HG03520 (cell line): ENCODE data around the gene ATP13A2.

Source experiments
- ATAC-seq: cut with Tn5 transposase; IDR thresholded peaks from one replicate; pipeline ENCODE4 v1.9.1; 2021; ENCODE audit warnings: mild to moderate bottlenecking, moderate library complexity; ENCODE audit not compliant: unreplicated experiment

The ATP13A2 gene

DNA sequence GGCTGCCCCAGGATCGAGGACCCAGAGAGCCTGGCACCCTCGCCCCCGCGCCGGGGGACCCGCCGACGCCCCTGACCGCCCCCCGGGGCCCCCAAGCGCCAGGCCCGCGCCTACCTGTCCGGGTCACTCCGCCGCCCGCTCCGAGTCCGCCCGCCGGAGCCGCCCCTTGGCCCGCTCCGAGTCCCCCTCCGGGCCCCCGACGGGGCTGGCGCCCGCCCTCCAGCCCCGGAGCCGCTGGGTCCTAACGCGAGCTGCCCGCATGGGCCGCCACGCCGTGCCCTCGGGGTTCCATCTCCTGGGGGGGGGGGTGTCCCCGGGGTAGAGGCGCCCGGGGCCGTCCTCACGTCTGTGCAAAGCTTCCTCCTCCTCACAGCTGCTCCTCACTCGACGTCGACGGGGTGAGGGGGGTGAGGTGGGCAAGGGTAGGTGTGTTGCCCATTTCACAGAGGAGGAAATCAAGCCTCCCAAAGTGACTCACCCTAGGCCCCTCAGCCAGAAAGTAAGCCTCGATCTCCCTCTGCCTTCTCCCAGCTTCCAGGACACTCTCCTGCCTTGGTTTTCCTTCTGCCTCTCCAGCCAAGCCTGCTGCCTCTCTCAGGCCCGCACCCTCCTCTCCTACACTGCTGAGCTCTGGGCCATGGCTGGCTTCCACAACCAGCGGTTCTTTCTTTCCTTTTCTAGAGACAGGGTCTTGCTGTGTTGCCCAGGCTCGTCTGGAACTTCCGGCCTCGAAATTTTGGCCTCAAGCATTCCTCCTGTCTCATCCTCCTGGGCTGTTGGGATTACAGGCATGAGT is 31.1 kb downstream of the ATP13A2 start, which contains the start of gene MFAP2:
Gene MFAP2 (minus strand): TSS at position 148 of the 796 bp plus-strand sequence. CDS start 2,347 bp downstream, outside the sequence.
- ATAC-seq: no peak

DNA sequence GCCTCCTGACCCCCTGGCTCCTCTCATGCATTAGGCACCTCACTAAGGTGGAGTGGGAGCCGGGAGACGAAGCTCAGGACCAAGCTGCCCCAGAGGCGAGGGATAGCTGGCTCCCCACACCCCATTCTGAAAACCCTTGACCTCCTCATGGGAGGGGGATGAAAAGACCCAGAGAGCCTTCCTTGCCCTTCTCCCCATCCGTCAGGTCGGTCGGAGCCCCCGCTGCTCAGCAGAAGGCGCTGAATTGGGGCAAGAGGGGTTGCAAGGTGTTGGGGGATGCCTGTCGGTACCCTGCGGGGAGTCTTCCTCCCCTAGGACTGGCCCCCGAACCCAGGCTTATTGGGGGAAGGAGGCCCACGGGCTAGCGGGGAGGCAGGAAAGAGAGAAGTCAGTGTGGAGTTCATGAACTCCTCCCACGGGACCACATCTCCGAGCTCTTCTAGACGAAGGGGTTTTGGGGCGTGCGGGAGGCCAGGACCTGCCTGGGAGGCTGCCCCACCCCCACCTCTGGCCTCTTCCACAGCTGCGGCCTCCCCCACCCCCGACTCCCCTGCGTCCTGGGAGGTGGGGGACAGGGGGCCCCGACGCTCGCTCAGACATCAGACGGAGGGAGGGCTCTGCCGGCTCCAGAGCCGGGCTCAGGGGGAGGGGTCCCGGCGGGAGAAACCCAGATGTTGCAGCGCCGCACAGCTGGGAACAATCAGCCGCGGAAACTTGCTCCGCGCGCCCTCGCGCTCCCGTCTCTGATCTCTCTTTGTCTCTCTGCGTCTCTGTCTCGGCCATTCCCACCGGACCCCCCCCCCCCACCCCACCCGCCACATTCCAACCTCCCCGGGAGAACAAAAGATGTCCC is 32.0 kb downstream of the ATP13A2 start:
- ATAC-seq: no peak

DNA sequence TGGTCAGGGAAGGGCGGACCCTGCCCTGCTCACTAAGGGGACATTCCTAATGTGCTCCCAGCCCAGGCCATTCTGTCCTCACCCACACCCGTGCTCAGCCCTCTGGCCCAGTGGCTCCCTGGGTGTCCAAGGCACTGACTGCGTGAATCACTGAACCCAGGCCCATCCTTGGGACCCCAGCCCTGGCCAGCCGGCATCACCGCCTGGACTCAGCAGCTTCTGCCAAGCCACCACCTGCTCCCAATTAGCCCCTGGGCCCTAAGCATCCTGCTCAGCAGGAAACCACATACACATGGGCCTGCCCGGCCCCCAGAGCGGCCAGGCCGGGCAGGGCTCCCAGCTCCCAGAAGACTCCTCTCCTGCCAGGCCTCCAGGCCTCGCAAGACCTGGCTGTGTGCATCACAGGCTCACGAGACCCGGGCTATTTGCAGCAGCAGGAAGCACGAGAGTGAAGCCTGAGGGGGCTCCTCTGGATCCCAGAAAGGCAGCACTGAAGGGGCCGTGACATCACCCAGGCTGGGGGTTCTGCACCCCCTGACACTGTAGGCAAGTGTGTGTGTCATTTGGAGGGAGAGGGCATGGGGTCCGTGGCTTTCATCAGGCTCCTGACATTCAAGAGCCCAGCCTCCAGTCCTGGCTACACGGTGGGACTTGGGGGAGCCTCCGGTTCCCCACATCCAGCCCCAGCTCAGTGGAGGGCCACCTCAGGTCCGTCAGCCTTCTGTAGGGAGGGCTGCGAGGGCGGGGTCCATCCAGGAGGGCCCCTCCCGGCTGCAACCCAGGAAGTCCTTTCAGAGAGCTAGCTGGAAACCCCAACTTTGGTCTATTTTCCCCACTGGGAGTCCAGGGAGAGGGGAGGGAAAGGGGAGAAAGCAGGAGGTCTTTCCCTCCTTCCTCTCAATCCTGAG is 32.9 kb downstream of the ATP13A2 start:
- ATAC-seq: no peak

DNA sequence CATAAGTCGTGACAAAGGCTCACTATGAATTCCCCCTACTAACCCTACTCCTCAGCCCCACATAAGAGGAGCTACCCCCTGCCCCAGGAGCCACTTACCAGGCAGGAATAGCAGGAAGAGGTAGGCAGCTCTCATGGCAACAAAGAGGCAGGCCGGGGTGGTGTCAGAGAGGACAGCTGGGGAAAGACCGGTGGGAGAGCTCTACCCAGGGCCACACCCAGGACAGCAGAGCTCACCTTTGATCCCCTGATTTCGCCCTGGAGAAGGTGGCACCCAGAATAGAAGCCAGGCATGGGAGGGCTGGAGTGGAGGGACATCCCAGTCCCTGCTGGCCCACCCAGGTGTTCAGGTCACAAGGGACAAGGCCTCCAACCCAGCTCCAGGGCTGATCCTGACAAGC is 33.6 kb downstream of the ATP13A2 start:
- ATAC-seq: no peak

DNA sequence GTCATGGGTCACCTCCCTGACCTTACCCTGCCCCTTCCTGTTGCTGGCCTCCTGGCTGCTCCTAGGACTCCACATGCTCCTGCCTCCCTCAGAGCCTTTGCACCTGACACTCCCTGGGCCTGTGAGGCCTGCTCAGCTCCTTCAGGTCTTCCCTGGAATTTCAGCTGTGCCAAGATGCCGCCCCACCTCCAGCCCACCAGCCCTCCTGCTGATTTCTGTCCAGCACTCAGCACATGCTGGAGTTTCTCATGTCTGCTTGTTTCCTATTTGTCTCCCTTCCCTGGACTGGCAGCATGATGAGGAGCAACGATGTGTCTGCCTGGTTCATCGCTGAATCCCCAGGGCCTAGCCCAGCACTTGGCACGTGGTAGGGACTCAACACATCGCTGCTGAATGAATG is 34.4 kb downstream of the ATP13A2 start:
- ATAC-seq: no peak

- ATAC-seq: no peak
These were observed 34.8 kb downstream of the ATP13A2 start for GRCh38 chr1:16976966-16977365.

DNA sequence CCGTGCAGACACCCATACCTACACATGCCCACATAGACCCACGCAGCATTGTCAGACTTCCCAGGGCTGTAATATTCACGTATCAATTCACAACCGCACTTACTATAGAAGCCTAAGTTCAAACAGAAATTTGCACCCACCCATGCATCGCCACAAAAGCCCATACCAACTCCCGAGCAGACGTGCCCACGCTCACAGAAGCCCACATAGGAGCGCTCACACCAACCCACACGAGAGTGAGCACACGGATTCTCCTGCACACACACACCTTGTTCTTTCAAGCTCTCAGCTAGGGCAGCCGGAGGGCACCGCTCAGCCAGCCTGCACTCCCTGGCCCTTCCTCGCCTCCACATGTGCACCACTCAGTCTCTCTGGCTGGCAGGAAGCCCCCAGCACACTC is 35.9 kb downstream of the ATP13A2 start:
- no peak for ATAC-seq

DNA sequence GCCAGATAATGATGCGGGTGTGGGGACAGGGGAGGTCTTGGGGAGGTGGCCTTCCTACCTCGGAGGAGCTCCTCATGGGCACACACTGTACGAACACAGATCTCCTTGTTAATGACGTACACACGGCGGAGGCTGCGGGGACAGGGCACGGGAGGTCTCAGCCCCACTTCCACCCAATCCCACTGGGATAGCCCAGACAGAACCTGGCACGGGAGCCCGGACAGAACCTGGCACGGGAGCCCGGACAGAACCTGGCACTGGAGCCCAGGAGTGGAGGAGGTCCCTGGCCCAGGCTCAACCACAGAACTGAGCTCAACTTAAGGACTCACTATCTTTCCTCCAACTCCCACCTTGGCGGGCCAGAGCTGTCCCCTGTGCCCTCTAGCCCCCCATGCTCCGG is 36.5 kb downstream of the ATP13A2 start:
- ATAC-seq: no peak

GRCh38 chr1:16973215-16973614 is 38.5 kb downstream of the ATP13A2 start:
- no peak for ATAC-seq

GRCh38 chr1:16972189-16972895 is 39.4 kb downstream of the ATP13A2 start:
- no peak for ATAC-seq

DNA sequence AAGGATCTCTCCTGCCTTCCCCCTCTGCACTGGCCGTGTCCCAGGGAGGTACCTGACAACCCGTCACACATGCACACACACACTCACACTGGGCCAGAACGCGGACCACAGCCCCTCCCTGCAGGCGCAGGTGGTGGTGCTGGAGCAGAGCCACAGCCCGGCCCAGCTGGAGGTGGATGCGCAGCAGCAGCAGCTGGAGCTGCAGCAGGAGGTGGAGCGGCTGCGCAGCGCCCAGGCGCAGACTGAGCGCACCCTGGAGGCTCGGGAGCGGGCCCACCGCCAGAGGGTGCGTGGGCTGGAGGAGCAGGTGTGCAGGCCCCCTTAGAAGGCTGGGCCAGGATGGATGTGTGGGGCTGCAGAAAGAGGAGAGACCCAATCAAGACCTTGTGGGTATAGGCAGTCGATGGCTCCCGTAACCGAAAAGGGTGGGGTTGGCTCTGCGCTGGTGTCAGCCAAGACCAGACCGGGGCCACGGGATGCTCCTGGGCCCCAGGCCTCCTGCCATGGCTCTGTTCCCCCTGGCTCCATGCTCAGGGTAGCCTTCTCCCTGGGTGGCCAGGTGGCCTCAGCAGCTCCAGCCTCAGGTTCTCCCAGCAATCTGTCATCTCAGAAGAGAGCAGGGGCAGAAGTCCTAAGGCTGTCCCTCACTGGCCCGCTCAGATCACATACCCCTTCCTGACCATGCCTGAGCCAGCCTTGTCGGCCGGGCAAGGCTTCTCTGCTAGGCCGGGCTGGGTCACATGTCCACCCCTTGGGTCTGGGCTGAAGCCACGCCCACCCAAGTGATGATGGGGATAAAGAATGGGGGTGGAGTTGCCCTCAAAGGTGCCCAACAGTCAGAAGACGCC is 40.2 kb downstream of the ATP13A2 start:
- ATAC-seq: no peak

DNA sequence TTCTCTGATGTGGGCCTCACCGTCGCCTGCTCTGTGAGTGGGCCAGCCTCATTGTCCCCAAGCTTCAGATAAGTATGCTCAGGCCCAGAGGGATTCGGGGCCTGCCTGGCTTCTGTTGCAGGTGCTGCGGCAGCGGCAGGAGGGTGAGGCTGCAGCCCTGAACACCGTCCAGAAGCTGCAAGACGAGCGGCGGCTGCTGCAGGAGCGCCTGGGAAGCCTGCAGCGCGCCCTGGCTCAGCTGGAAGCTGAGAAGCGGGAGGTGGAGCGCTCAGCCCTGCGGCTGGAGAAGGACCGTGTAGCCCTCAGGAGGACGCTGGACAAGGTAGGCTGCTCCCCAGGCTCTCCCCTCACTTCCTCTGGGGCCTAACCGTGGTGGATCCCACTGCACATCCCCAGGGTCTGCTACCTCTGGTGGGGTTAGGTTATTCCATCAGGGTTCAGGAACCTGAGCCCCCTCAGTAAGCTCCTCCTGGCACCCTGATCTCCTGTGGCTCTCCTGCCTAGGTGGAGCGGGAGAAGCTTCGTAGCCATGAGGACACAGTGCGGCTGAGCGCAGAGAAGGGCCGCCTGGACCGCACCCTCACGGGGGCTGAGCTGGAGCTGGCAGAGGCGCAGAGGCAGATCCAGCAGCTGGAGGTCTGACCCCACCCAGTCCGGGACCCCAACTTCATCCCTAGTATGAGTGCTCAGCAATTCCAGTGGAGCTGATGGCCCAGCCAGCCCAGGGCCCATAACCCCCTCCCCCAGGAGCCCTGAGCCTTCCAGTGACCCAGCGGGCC is 41.4 kb downstream of the ATP13A2 start:
- no peak for ATAC-seq

DNA sequence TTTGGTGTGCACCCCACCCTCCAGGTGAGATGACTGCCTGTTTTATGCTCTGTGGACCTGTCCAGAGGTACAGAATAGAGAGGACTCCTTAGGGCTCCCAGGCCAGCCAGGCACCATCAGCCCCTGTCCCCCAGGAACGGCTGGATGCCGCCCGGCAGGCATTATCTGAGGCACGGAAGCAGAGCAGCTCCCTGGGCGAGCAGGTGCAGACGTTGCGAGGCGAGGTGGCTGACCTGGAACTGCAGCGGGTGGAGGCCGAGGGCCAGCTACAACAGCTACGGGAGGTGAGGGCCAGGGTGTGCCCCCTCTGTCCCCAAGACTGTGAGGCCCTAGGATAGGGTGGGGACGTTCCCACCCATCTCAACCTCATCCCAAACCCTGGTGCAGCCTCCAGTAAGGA is 42.1 kb downstream of the ATP13A2 start:
- ATAC-seq: no peak

DNA sequence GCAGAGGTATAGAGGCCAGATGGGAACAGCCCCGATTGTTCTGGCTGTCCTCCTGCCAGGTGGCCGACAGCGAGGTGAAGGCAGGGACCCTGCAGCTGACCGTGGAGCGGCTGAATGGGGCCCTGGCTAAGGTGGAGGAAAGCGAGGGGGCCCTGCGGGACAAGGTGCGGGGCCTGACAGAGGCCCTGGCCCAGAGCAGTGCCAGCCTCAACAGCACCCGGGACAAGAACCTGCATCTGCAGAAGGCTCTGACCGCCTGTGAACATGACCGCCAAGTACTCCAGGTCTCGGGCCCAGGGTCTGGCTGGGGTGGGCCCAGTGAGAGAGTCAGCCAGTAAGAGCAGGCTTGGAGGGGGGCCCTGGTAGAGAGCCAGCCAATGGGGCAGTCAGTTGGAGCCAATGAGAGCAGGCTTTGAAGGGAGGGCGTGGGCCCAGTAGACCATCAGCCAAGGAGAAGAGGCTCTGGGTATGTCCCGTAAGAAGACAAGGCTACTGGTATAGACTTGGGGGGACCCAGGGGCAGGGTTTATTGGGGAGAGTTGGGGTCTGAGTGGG is 42.6 kb downstream of the ATP13A2 start:
- no peak for ATAC-seq

DNA sequence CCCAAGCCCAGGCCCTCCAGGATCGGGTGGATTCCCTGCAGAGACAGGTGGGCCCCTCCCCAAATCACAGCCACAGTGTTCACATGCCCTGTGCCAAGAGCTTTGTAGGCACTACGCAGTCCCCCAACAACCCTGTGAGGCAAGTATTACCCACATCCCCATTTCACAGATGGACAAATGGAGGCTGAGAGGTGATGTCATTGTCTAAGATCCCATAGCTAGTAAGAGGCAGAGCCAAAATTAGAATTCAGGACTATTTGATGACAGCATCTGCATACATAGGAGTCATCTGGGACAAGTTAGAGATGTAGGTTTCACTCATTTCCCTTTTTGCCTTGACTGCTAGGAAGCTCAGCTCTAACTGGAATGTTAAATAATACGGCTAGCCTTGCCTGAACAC is 43.4 kb downstream of the ATP13A2 start:
- ATAC-seq: no peak

DNA sequence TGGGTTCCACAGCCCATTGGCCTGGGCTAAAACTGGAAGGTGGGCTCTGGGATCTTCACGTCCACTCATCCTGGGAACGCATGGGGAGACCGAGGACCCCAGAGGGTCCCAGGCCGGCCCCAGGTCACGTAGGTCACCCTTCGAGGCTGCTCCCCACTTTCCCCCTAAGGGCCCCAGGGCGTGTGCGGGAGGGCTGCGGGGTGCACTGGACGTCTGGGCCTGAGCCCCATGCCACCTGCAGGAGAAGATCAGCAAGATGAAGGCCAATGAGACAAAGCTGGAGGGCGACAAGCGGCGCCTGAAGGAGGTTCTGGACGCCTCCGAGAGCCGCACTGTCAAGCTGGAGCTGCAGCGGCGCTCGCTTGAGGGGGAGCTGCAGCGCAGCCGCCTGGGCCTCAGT is 43.8 kb downstream of the ATP13A2 start:
- ATAC-seq: no peak

GRCh38 chr1:16967095-16967575 is 44.6 kb downstream of the ATP13A2 start:
- no peak for ATAC-seq

GRCh38 chr1:16966282-16966681 is 45.4 kb downstream of the ATP13A2 start:
- no peak for ATAC-seq
